Brain pericyte (primary cell): ENCODE measurements around the gene TP53RK.
A peak's percentile ranks its signal among the peaks of the same experiment; 100 is the strongest.

ENCODE experiments used
- DNase-seq: peaks from one replicate; pipeline ENCODE4 v3.0.0-alpha.2; 2012; ENCODE audit warnings: low read depth, low spot score

Gene TP53RK

DNA sequence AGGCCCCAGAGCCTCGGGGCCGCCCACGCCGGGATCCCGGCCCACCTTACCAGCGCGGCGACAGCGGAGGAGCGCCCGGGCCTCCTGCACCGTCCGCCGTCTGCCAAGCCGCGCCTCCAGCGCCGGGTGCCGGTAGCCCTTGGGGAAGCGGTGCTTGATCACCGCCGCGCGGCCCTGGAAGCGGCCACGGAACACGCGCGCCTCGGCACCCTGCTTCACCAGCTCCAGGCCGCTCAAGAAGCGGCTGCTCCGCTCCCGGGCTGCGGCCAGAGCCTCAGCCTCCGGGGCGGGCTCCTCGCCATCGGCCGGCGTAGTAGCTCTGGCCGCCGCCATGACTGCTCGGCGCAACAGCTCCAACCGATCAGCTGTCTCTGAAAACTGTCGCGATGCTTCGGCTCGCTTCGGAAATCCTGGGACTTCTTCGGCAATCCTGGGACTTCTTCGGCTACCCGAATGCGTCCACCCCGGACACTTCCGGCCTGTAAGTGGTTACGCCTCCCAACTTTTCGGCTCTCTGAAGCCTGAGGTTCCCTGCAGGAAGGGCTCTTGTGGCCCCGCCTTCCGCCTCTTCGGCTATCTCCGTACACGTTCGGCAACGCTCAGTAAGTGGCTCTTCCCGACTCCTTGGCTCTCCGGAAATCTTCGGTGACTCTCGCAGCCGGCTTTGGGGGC, at the start of gene TP53RK:
Gene TP53RK, minus strand, starts transcription at position 363 of the 672 bp plus-strand sequence. Its CDS starts 30 bp downstream, at position 333.
- DNase-seq = peak; percentile 99

DNA sequence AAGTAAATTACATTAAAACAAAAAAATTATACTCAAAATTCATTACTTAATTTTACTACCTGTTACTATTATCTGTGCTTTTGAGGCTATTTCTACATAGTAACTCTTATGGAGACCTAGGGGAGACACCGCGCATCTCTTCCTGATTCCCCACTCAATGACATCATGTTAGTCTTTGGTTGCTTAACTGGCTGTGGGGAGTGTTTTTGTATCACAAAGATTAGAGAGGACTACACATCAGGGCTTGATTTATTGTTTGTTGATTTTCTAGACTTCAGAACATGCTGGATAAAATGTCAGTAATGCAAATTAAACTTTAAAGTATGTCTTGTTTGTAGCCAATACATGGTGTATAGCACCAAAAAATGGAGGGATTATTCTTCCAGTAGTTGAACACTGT, 46.2 kb upstream of the TP53RK start:
- no peak for DNase-seq

DNA sequence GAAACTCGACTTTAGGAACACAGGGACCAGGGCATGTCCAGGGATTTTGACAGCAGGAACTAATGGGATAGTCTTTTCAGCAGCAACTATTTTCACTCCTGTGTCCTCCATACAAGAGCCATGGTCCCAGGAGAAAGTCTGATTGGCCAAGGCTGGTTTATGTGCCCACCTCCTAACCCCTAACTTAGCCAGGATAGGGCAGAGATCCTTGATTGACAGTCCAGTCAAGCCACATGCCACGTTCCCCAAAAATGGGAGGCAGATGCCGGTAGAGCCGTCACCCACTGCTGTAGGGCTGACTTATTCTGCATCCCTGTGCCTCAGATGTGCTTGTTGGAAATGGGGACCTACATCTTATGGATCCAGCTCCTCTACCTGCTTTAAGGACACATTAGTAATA, 42.5 kb upstream of the TP53RK start:
- no peak for DNase-seq

DNA sequence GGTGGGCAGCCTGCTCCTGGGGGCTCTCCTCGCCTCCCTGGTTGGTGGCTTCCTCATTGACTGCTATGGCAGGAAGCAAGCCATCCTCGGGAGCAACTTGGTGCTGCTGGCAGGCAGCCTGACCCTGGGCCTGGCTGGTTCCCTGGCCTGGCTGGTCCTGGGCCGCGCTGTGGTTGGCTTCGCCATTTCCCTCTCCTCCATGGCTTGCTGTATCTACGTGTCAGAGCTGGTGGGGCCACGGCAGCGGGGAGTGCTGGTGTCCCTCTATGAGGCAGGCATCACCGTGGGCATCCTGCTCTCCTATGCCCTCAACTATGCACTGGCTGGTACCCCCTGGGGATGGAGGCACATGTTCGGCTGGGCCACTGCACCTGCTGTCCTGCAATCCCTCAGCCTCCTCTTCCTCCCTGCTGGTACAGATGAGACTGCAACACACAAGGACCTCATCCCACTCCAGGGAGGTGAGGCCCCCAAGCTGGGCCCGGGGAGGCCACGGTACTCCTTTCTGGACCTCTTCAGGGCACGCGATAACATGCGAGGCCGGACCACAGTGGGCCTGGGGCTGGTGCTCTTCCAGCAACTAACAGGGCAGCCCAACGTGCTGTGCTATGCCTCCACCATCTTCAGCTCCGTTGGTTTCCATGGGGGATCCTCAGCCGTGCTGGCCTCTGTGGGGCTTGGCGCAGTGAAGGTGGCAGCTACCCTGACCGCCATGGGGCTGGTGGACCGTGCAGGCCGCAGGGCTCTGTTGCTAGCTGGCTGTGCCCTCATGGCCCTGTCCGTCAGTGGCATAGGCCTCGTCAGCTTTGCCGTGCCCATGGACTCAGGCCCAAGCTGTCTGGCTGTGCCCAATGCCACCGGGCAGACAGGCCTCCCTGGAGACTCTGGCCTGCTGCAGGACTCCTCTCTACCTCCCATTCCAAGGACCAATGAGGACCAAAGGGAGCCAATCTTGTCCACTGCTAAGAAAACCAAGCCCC, 36.2 kb upstream of the TP53RK start:
- DNase-seq = no peak

DNA sequence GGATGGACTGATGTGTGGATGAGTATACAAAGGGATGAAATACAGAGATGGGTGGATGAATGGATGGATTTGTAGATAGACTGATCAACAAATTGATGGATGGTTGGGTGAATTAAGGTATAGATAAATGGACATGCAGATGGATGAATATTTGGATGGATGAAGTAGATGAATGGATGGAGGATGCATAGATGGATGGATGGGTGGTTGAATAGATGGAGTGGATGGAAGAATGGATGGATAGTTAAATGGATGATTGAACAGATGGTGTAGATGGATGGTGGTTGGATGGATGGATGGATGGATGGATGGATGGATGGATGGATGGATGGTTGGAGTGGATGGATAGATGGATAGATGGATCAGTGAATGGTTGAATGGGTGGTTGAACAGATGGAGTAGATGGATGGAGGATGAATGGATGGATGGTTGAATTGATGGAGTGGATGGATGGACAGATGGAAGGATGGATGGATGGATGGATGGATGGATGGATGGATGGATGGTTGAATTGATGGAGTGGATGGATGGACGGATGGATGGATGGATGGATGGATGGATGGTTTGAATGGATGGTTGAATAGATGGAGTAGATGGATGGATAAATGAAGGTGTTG, 35.2 kb upstream of the TP53RK start:
- DNase-seq = no peak

- DNase-seq = no peak
Measured at GRCh38 chr20:46723039-46723438, 33.8 kb upstream of the TP53RK start.

DNA sequence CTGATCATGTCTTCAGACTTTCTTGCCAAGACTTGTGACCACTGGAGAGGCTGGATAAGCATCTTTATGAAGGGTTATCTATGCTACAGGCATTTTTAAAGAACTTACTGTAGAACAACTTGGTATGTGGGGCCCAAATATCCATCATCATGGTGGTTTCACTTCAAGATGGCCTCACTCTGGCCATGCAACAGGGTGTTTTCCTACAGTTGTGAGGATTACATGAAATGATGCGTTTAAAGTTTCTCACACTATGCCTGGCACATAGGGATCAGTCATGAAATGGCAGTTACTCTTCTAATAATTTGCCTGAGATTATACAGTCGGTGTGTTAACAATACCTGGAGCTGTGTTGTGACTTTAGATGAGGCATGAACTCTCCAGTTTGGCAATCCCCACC, 33.2 kb upstream of the TP53RK start:
- DNase-seq = no peak

DNA sequence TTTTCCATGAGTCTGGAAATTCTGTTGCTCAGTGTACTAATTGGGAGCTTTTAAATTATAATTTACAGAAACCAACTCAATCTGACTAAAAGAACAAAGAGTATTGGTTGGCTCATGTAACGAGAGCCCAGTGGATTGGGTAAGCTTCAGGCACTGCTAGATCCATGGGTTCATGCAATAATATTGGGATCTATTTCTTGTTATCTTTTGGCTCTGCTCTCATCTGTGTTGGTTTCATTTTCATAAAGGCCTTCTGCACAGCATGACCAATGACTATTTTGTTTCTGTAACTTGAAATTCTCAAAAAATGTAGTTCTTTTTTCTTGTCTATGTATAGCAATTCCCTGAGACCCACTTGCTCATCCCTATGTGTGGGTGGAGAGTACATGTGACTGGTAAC, 32.2 kb upstream of the TP53RK start:
- DNase-seq = no peak

- DNase-seq = no peak
Measured at GRCh38 chr20:46720776-46721425, 31.7 kb upstream of the TP53RK start.

- no peak for DNase-seq
Measured at GRCh38 chr20:46720019-46720418, 30.8 kb upstream of the TP53RK start.

DNA sequence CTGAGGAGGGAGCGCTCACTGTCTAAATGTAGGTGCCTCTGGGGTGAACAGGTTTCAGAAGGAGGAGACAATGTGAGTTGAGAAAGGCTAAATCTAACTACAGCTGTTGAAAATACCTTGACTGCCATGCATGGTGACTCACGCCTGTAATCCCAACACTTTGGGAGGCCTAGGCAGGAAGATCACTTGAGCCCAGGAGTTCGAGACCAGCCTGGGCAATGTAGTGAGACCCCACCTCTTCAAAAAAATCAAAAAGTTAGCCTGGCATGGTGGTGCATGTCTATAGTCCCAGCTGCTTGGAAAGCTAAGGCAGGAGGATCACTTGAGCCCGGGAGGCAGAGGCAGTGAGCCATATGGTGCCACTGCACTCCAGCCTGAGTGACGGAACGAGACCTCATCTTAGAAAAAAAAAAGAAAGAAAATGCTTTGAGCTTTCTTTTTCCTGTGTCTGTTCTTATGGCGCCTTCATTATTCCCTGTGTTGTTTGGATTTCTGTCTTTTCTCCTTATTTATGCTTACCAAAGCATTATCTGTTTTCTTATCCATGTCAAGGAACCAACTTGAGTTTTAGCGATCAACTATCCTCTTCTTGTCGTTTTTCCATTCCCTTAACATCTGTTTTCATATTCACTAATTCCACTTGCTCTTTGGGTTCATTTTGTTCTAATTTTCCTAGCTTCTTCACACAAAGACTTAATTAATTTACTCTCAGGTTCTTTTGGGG, 28.7 kb upstream of the TP53RK start:
- DNase-seq = no peak

DNA sequence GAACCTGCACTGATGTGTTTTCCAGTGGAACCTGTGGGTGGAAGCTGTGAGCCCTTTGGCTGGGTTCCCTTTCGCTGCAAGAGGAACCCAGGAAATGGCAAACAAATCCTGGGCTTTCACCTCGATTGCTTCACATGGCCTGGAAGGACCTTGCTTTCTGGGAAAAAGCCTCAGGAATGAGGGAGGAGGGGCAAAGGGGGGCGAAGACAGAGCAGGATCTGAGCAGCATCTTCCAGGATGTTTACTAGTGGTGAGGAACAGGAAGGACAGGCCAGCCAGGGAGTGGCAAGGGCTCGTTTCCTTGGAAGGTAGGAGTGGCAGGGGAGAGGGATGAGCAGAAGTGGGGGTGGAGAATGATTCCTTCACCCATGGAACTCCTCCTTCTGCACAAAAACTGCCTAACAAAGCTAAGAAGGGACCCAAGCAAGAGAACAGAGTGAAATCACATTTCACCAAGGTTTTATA, 26.1 kb upstream of the TP53RK start:
- no peak for DNase-seq

DNA sequence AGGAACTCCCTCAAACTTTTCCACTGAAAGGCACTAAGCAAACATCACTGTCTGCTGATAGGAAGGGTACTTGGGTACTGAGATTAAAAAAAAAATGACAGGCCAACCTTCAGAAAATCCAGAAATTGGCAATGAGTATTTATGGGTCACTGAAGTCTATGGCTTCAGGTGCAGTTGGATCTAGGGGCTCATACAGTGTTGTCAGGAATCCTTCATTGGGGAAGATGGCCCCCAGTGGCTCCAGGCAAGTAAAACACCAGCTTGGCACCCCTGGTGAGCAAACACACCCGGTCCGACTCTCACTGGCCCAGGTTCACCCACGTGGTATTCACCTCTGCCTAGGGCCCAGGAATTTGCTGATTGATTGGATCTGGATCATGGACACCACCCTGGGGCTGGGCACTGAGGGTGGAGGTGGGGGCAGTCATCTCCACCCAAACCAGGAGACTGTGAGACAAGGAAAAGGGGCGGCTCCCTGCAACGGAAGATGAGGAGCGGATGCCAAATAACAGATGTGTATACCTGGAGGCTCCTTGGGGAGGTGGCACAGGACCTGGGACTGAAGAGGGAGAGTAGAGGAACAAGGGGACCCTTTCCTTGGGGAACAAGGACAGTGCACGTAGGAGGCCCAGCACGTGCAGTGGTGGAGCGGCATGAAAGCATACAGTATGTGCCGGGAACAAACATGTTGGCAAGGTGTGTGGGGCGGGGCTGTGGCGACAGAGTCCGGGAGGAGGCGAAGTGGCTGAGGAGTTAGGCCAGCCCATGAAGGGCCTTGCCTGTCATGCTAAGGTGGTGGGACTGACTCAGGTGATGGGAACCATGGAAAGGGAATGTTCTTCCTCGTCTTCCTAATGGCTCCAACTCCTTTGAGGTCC, 25.0 kb upstream of the TP53RK start:
- no peak for DNase-seq

- no peak for DNase-seq
Measured at GRCh38 chr20:46712056-46712636, 22.9 kb upstream of the TP53RK start.

DNA sequence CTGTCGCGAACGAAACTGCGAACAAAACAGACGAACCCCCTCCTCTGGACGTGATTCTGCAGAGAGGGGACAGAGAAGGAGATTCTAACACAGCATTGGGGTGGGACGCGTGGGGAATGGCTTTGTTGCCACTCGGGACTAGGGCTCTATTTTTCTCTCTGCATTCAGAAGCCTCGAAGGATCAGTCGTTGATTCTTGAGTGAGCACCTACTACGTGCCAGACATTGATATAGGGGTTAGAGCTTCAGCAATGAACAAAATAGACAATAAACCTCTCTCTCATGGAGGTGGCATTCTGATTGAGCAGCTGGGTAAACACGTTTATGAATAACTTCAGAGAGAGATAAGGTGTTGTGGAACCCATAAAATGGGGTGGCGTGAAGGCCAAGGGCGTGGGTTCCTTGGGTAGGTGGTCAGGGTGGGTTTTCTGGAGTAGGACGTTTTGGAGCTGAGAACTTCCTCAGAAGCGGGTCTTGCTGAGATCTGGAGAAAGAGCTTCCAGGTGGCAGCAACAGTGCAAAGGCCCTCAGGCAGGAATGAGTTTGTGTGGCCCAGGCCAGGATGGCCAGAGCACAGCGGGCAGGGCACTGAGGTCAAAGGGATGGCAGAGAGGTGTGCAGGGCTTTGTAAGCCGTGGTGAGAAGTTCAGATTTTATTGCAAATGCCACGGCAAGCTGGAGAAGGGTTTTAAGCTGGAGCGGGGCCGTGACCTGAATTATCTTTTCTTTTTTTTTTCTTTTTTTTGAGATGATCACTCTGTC, 21.1 kb upstream of the TP53RK start:
- DNase-seq = no peak

DNA sequence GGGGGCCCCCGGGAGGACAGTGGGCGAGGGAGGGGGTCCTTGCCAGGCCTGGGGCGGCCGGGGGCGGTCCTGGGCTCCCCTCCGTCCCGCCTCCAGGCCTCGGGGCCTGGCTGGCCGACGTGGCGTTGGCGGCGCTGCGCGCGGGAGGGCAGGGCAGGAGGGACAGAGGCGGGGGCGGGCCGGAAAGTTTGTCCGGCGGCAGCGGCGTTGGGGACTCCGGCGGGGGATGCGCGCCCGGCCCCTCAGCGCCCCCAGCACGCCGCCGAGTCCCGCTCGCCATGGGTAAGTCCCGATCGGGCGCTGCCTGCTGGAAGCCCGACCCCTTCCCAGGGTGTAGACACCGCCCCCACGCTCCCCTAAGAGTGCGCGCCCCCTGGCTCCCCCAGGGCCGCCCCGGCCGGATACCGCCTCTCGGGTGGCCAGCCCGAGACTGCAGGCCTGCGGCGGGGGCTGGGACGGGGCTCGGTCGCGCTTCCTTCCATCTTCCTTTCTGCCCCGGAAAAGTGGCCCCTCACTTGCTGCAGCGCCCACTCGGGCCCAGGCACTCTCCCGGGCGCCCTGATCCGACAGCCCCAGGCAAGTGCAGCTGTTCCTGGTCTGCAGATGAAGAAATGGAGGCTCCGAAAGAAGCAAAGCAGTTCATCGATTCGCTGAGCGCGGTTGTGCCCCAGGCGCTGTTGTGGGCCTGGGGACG, 20.4 kb upstream of the TP53RK start, which contains the start of gene SLC2A10:
Gene SLC2A10, plus strand, starts transcription at position 191 of the 694 bp plus-strand sequence. Its CDS starts 88 bp downstream, at position 279.
- no peak for DNase-seq

- no peak for DNase-seq
Measured at GRCh38 chr20:46709055-46709458, 19.8 kb upstream of the TP53RK start.

- DNase-seq = no peak
Measured at GRCh38 chr20:46708172-46708860, 19.1 kb upstream of the TP53RK start.
